A549 treated with GW870086 at 1 μM for 4 hours (cell line): ENCODE data around the gene RAD9A. TPM values are rescaled to one million over a fixed set of nuclear protein-coding genes. Genes with fewer than 3 reads are reported as not detected.

Source experiments
- total RNA-seq: library from RNA; stranded (reverse); fragments of 200-300 nt; extraction: Qiagen RNA extraction; gene quantifications from 5 replicates; pipeline ENCODE4 v1.2.3, GENCODE V29; 2022; ENCODE audit warnings: low read depth

The RAD9A gene
- total RNA-seq = 23.3 to 34.3 TPM (median 31.1 TPM) in 5 replicates

DNA sequence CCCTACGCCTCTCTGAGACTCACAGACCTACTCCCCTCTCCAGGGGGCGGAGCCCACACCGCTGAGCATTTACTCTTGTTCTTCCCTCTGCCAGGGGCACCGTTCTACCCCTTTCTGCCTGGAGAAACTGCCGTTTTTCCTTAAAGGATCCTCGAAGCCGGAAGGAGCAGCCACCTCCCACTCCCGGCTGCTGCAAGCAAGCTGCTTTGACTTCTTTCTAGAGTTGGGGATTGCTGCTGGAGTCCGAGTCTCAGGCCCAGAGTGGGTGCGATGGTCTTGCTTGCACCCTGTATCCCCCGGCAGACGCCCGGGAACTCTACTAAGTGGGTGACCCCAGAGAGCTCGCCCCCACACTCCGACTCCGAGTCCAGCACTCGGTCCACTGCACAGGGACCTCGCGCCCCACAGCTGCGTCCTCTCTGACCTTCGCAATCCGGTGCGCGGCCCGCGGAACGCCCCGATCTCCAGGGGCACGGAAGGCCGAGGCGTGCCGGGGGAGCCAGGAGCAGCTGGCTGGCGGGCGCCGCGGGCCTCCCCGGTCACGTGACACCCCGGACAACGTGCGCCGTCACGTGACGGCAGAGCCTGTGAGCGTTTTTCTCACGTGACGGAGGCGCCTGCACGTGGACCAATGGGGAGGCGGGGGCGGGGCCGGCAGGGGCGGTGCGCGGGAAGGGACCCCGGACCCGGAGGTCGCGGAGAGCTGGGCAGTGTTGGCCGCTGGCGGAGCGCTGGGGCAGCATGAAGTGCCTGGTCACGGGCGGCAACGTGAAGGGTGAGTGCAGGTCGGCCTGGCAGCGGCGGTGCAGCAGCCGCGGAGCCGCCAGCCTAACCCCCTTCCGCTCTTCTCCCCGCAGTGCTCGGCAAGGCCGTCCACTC, at the start of gene RAD9A:
Gene RAD9A, plus strand, starts transcription at position 683 of the 879 bp plus-strand sequence. Its CDS starts 59 bp downstream, at position 742.

DNA sequence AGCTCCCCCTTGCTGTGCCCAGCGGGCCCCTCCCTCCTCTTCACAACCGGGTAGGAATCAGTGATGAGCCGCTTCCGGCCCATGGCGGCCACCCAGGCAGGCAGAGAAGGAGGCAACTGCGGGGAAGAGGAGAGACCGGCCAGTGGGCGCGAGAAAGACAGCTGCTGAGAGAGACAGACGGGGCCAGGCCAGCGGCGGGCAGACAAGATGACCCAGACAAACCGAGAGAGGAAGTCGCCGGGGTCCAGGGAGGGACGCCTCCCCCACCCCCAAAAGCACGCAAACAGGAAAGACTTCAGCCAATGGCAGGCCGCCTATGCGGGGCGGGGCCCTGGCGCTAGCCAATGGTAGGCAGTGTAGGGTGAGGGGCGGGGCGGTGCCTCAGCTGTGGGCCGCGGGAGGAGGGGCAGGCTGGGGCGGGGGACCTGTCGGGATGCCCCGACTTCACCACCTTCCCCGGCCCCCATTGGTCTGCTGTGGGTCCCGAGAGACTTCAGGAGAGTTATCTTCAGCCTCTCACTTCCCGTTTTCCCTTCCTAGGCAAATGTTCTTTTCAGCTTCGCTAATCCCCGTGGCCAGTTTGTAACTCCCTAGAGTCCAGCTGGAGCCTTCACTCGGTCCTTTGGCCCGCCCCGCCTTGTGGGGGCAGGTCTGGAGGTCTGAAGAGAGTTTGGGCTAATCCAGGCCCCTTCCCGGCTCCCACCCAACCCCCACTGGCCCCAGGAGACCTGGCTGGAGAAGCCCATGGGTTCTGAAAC, 38.3 kb upstream of the RAD9A start, which contains the start of gene POLD4:
Gene POLD4, minus strand, starts transcription at position 230 of the 758 bp plus-strand sequence. Its CDS starts 147 bp downstream, at position 83.

DNA sequence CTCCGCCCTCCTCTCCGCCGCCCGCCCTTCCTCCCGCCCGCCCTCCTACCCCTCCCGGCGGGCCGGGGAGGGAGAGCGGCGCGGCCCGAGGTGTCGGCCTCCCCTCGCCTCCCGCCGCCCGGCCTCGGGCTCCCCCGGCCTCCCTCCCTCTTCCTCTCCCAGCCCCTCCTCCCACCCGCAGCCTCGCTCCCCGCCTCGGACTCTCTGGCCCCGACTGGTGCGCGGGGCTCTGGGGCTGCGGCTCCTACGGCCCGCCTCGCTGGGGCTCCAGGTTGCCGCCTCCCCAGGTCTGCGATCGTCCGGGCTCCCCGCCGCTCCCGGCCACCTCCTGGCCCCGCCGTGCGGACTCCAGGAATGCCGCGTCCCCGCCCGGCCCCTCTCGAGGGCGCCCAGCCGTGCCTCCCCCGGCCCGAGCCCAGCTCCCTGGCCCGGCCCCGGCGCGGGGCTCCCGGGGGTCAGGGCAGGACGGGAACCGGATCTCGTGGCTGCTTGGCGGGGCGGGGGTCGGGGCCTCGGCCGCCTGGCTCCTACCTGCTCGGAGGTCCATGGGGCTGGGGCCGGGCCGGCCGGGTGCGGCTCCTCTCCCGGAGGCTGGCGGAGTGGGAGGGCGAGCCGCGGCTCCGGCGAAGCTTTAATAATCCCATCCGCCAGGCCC, 18.7 kb upstream of the RAD9A start, which contains the start of gene CLCF1:
Gene CLCF1, minus strand, starts transcription at position 606 of the 655 bp plus-strand sequence. Its CDS starts 59 bp downstream, at position 547.

DNA sequence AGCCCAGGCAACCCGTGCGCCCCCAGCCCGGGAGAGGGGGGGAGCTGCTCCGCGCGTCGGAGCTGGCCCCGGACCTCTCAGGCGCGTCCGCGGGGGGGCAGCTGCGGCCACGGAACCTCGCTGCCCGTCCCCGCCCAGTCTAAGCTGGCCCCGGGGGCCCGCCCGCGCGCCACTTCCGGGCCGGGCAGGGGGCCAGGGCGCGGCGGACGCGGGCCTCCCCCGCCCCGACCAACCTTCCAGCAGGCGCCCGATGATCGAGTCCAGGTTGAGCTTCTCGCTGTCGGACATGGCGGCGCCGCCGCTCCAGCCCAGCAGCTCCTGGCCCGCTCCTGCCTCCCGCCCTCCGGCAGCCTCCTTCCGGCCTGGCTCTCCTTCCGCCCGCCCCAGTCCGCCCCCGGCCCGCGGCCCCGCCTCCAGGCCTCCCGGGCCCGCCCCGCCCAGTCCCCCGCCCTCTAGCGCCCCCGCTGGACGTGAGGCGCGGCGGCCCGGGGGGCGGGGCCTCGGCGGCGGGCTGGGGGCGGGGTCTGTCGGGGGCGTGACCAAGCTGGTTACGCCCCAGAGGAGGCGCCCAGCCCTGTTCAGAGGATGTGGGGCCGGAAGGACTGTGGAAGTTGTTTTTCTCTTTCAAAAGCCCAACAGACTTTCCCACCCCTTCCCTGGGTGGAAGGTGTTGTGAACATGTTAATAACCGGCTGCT, 9.9 kb downstream of the RAD9A start, which contains the start of gene PPP1CA:
Gene PPP1CA, minus strand, starts transcription at position 364 of the 697 bp plus-strand sequence. Its CDS starts 76 bp downstream, at position 288.

DNA sequence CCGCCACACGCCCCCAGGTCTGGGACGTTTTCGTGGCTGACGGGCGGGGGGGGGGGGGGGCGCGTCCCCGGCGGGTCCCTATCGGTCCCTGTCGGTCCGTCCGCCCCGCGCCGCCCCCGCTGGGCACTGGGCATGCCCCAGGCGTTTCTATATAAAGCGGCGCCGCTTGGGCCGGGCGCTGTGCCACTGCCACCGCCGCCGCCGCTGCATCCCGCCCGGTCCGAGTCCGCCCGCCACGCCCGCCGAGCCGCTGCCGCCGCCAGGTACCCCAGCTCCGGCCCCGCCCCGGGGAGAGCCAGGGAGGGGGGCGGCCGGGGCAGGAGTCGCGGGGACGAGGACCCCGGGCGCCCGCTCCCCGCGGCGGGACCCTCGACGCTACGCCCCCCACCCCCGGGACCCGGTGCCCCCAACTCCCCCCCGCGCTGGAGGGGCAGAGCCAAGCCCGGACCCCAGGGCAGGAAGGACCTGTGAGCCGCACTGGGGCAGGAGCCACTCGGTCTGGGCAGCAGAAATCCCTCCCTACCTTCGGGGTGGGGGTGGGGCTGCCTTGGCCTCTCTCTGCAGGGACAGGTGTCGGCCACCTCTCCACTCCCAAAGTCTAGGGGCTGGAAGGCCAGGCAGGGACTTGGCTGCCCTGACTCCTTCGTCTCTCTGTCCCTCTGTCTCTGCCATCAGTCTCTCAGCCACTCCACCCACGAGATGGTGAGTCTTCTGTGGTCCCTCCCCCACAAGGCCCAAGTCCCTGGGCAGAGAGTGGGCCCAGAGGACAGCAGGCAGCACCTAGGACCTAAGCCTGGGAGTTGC, 23.9 kb downstream of the RAD9A start, which contains the start of gene CARNS1:
Gene CARNS1, plus strand, starts transcription at position 178 of the 804 bp plus-strand sequence. Its CDS starts 522 bp downstream, at position 700.

DNA sequence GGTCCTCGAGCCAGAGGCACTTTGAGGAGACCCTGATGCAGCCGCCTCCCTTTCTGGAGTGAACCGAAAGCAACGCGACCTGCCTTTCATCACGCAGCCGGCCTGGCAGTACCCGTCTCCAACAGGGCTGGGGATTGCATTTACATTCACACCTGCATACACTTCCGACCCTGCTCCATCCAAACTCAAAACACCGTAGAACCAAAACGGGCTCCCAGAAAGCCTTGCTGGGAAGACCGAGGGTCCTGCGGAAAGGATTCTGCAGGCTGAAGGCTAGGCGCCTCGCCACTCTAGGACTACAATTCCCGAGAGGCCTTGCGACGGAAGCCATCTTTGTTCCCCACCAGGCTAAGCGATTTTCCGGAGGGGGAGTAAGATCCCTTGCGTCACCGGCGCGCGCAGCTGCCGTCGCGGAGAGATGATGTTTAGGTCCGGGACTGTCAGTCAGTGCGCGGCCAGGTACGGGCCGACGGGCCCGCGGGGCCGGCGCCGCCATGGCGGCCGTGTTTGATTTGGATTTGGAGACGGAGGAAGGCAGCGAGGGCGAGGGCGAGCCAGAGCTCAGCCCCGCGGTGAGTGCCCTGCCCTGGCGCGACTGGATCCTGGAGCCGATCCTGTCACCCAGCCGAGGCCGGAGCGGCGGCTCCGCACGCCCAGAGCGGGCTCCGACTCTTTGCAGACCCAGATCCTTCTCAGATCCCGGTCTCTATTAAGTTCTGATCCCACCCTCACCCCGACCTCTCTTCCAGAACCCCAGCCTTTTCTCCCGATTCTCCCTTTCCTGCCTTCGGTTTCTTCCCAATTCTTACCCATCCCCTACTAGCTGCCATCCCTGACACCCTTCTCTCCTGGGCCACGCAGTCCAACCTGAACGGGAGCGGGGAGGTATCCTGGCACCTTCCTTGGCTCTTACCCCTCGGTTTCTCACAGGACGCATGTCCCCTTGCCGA, 36.5 kb downstream of the RAD9A start, which contains the start of gene RPS6KB2:
Gene RPS6KB2, plus strand, starts transcription at position 443 of the 950 bp plus-strand sequence. Its CDS starts 52 bp downstream, at position 495.

DNA sequence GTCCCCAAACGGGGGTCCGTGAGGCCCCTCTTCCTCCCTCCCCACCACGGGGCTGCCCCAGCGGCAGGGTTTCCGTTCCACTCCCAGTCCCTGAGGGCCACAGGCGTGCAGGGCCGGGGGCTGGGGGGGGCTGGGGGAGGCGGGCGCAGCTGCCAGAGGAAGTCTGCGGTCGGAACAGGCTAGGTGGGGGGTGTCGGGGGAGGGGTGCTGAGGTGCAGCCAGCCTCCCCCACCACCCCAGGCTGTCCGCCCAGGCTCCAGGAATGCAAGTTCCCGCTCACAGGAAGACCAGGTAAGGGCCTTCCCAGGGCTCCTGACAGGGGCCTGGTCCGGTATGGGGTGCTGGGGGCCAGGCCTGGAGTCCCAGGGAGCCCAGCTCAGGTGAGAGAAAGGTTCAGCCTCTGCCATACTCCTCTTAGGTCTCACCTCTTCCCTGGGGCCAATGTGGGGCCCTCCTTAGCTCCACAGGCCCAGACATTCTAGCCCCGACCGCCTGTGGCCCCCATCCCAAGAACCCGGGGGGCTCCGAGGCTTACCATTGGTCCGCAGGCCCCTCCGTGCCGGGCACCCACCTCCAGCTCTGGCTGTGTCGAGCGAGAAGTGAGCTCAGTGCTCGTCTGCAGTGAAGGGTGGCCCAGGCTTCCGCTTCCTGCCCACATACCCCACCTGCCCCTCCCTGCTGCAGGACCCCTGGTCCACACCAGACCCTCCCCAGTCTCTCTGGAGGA, 45.5 kb downstream of the RAD9A start, which contains the start of gene PTPRCAP:
Gene PTPRCAP, minus strand, starts transcription at position 601 of the 727 bp plus-strand sequence. Its CDS starts 63 bp downstream, at position 538.

Other genes starting within 250 kb of the RAD9A start
- gene GRK2, start 125.5 kb upstream of the RAD9A start, total RNA-seq = 25.8 to 39.1 TPM (median 36.4 TPM) in 5 replicates
- gene ANKRD13D, start 102.7 kb upstream of the RAD9A start, total RNA-seq = 18.7 to 29.1 TPM (median 26.9 TPM) in 5 replicates
- 16.6 to 32.1 TPM (median 27.6 TPM) in 5 replicates for gene SSH3, start 88.5 kb upstream of the RAD9A start, total RNA-seq
- gene POLD4, start 38.4 kb upstream of the RAD9A start, total RNA-seq = 192 to 253 TPM (median 224 TPM) in 5 replicates
- gene CLCF1, start 18.4 kb upstream of the RAD9A start, total RNA-seq = 49.7 to 54.8 TPM (median 52.5 TPM) in 5 replicates
- gene PPP1CA, start 9.9 kb downstream of the RAD9A start, total RNA-seq = 267 to 305 TPM (median 288 TPM) in 5 replicates
- 0.09 to 0.16 TPM in 2 of 5 replicates, not detected in the others for gene TBC1D10C, start 12.1 kb downstream of the RAD9A start, total RNA-seq
- 0.14 to 0.19 TPM (median 0.14 TPM) in 5 replicates for gene CARNS1, start 23.7 kb downstream of the RAD9A start, total RNA-seq
- 41.3 to 50.1 TPM (median 47.5 TPM) in 5 replicates for gene RPS6KB2, start 36.5 kb downstream of the RAD9A start, total RNA-seq
- 0.15 to 0.36 TPM (median 0.23 TPM) in 5 replicates for gene PTPRCAP, start 45.7 kb downstream of the RAD9A start, total RNA-seq
- 49.1 to 60.0 TPM (median 56.1 TPM) in 5 replicates for gene CORO1B, start 51.5 kb downstream of the RAD9A start, total RNA-seq
- gene GPR152, start 60.7 kb downstream of the RAD9A start, total RNA-seq = 0.08 TPM in 1 of 5 replicates, not detected in the others
- gene CABP4, start 63.4 kb downstream of the RAD9A start, total RNA-seq = not detected in 5 replicates
- 50.2 to 66.2 TPM (median 60.8 TPM) in 5 replicates for gene TMEM134, start 77.3 kb downstream of the RAD9A start, total RNA-seq
- 39.1 to 45.8 TPM (median 45.1 TPM) in 5 replicates for gene AIP, start 91.0 kb downstream of the RAD9A start, total RNA-seq
- 32.3 to 48.6 TPM (median 44.4 TPM) in 5 replicates for gene PITPNM1, start 113.4 kb downstream of the RAD9A start, total RNA-seq
- 61.9 to 88.0 TPM (median 79.3 TPM) in 5 replicates for gene CDK2AP2, start 116.2 kb downstream of the RAD9A start, total RNA-seq
- not detected in 5 replicates for gene CABP2, start 131.5 kb downstream of the RAD9A start, total RNA-seq
- gene GSTP1, start 191.8 kb downstream of the RAD9A start, total RNA-seq = 1,438 to 1,735 TPM (median 1,655 TPM) in 5 replicates
- 137 to 152 TPM (median 143 TPM) in 5 replicates for gene NDUFV1, start 214.9 kb downstream of the RAD9A start, total RNA-seq
- gene NUDT8, start 238.0 kb downstream of the RAD9A start, total RNA-seq = 7.0 to 17.2 TPM (median 12.8 TPM) in 5 replicates
- gene TBX10, start 247.8 kb downstream of the RAD9A start, total RNA-seq = not detected in 5 replicates